Measurements from ENCODE around the gene PZP.
A peak's percentile ranks its signal among the peaks of the same experiment; 100 is the strongest.

- TF ChIP-seq CTCF (IDR thresholded peaks at IDR 0.05) (no peak), EP300 (IDR thresholded peaks at IDR 0.05) (no peak), POLR2AphosphoS5 (IDR thresholded peaks at IDR 0.05) (peak in 1 of 3 donors; percentile 51)
Measured at GRCh38 chr12:9227950-9228349, 19.8 kb upstream of the PZP start.

Data from stomach (tissue), 4 donors.